ENCODE data around the gene FAM78B.

The FAM78B gene

DNA sequence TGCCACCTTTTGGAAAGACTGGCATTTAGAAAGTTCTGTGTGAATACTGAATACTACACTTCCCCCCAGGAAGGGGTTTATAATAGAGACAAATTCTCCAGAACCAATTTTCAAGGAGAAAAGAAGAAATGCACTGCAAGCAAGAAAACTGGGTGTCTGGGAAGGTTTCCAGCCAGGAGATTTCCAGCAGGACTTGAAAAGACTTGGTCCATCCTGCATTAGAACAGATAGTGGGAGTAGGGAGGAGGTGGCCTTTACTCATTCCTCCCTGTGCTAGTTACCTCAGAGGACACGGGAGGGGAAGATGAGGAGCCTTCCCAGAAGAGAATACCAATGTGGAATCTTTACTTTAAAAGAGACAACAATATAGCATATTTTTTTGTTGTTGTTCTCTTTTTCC lies 52.4 kb downstream of the FAM78B start:
- WGBS, 2 donors (ENCODE audit: extremely low coverage in 2 of 2, insufficient read length in 2 of 2, insufficient replicate concordance in 1 of 2) = no CpG with 5 or more reads among the region's 1 CpG
- Histone ChIP-seq H3K18ac (ENCODE audit: low read length) (no peak overlapping the region), H3K36me3 (replicated peaks in 1 of 2; ENCODE audit: control insufficient read depth in 2 of 2, insufficient read depth in 2 of 2, low read length in 2 of 2) (no peaks in the 10 kb centered on the region), H2BK12ac (ENCODE audit: low read length) (no peak overlapping the region), H2BK15ac (ENCODE audit: low read length) (no peak overlapping the region), H3K27me3 (ENCODE audit: control insufficient read depth in 3 of 3, insufficient read depth in 3 of 3, low read depth in 1 of 3, low read length in 3 of 3) (no peaks in the 10 kb centered on the region), H3K4me3 (ENCODE audit: low read length in 2 of 2) (no peak overlapping the region), H3K9ac (ENCODE audit: low read depth, low read length, poor library complexity) (no peak overlapping the region), H2AFZ (ENCODE audit: low read length) (no peak overlapping the region), H3K23ac (ENCODE audit: low read depth, low read length, poor library complexity) (no peak overlapping the region), H4K8ac (ENCODE audit: low read depth, low read length) (no peak overlapping the region), H3K79me1 (ENCODE audit: low read depth, low read length) (no peaks in the 10 kb centered on the region), H3K14ac (ENCODE audit: low read length) (no peak overlapping the region), H2BK5ac (ENCODE audit: low read length) (no peak overlapping the region), H3K4ac (ENCODE audit: low read length) (no peak overlapping the region), H3K4me1 (ENCODE audit: control insufficient read depth in 2 of 2, insufficient read depth in 1 of 2, low read depth in 1 of 2, low read length in 2 of 2) (no peaks in the 10 kb centered on the region), H3K9me3 (replicated peaks in 1 of 2; ENCODE audit: control insufficient read depth in 2 of 2, insufficient read depth in 1 of 2, low read depth in 1 of 2, low read length in 2 of 2) (no peaks in the 10 kb centered on the region), H2AK5ac (ENCODE audit: low read depth, low read length) (no peak overlapping the region), H2BK120ac (ENCODE audit: low read depth, low read length) (no peak overlapping the region), H3K27ac (replicated peaks; ENCODE audit: low read length) (no peak overlapping the region), H4K91ac (ENCODE audit: low read depth, low read length, poor library complexity) (no peak overlapping the region), H3K4me2 (ENCODE audit: insufficient read depth, low read length, poor library complexity, severe bottlenecking) (no peak overlapping the region)
- no peak for DNase-seq (ENCODE audit: low spot score)

- DNase-seq (ENCODE audit: low spot score) = no peak
- H3K27ac ChIP-seq (replicated peaks; ENCODE audit: low read length) = no peak overlapping the region
- no peaks in the 10 kb centered on the region for H3K79me1 ChIP-seq (ENCODE audit: low read depth, low read length)
- no peak overlapping the region for H2AK5ac ChIP-seq (ENCODE audit: low read depth, low read length)
- H3K27me3 ChIP-seq (ENCODE audit: control insufficient read depth in 3 of 3, insufficient read depth in 3 of 3, low read depth in 1 of 3, low read length in 3 of 3) = no peaks in the 10 kb centered on the region
- H2BK120ac ChIP-seq (ENCODE audit: low read depth, low read length) = no peak overlapping the region
- no peak overlapping the region for H4K91ac ChIP-seq (ENCODE audit: low read depth, low read length, poor library complexity)
- no peak overlapping the region for H3K4me2 ChIP-seq (ENCODE audit: insufficient read depth, low read length, poor library complexity, severe bottlenecking)
- no peak overlapping the region for H3K14ac ChIP-seq (ENCODE audit: low read length)
- H4K8ac ChIP-seq (ENCODE audit: low read depth, low read length) = no peak overlapping the region
- H3K36me3 ChIP-seq (replicated peaks in 1 of 2; ENCODE audit: control insufficient read depth in 2 of 2, insufficient read depth in 2 of 2, low read length in 2 of 2) = no peaks in the 10 kb centered on the region
- H3K9ac ChIP-seq (ENCODE audit: low read depth, low read length, poor library complexity) = no peak overlapping the region
- no peak overlapping the region for H2BK12ac ChIP-seq (ENCODE audit: low read length)
- no peak overlapping the region for H3K4me3 ChIP-seq (ENCODE audit: low read length in 2 of 2)
- H3K23ac ChIP-seq (ENCODE audit: low read depth, low read length, poor library complexity) = no peak overlapping the region
- H3K9me3 ChIP-seq (replicated peaks in 1 of 2; ENCODE audit: control insufficient read depth in 2 of 2, insufficient read depth in 1 of 2, low read depth in 1 of 2, low read length in 2 of 2) = no peaks in the 10 kb centered on the region
- no CpG with 5 or more reads among the region's 1 CpG for WGBS, 2 donors (ENCODE audit: extremely low coverage in 2 of 2, insufficient read length in 2 of 2, insufficient replicate concordance in 1 of 2)
- no peaks in the 10 kb centered on the region for H3K4me1 ChIP-seq (ENCODE audit: control insufficient read depth in 2 of 2, insufficient read depth in 1 of 2, low read depth in 1 of 2, low read length in 2 of 2)
- no peak overlapping the region for H3K4ac ChIP-seq (ENCODE audit: low read length)
- H2AFZ ChIP-seq (ENCODE audit: low read length) = no peak overlapping the region
- no peak overlapping the region for H3K18ac ChIP-seq (ENCODE audit: low read length)
- no peak overlapping the region for H2BK5ac ChIP-seq (ENCODE audit: low read length)
- no peak overlapping the region for H2BK15ac ChIP-seq (ENCODE audit: low read length)
These were observed 53.2 kb downstream of the FAM78B start for GRCh38 chr1:166113630-166114029.

DNA sequence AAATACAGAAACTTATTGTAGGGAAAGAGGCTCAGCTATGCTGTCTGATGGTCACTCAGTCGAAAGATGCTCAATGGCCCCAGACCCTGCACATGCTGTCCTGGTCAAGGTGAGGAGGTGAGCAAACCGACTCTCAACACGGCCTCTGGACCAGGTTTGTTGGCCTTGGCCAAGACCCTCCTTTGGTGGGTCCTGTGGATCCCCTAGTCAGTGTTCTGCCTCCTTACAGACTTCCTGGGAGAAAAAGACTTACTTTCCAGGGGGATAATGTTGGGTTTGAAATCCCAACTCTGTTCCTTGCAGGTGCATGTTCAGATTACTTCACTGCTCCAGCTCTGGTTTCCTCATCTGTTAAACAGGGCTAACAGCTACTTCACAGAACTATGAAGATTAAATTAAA lies 53.8 kb downstream of the FAM78B start:
- Histone ChIP-seq H4K91ac (ENCODE audit: low read depth, low read length, poor library complexity) (no peak overlapping the region), H3K9ac (ENCODE audit: low read depth, low read length, poor library complexity) (no peak overlapping the region), H3K4me1 (ENCODE audit: control insufficient read depth in 2 of 2, insufficient read depth in 1 of 2, low read depth in 1 of 2, low read length in 2 of 2) (no peaks in the 10 kb centered on the region), H3K79me1 (ENCODE audit: low read depth, low read length) (no peaks in the 10 kb centered on the region), H2BK12ac (ENCODE audit: low read length) (no peak overlapping the region), H3K18ac (ENCODE audit: low read length) (no peak overlapping the region), H3K36me3 (replicated peaks in 1 of 2; ENCODE audit: control insufficient read depth in 2 of 2, insufficient read depth in 2 of 2, low read length in 2 of 2) (no peaks in the 10 kb centered on the region), H2BK5ac (ENCODE audit: low read length) (no peak overlapping the region), H2BK120ac (ENCODE audit: low read depth, low read length) (no peak overlapping the region), H3K27ac (replicated peaks; ENCODE audit: low read length) (no peak overlapping the region), H2AFZ (ENCODE audit: low read length) (no peak overlapping the region), H3K14ac (ENCODE audit: low read length) (no peak overlapping the region), H3K9me3 (replicated peaks in 1 of 2; ENCODE audit: control insufficient read depth in 2 of 2, insufficient read depth in 1 of 2, low read depth in 1 of 2, low read length in 2 of 2) (no peaks in the 10 kb centered on the region), H2BK15ac (ENCODE audit: low read length) (no peak overlapping the region), H3K4me2 (ENCODE audit: insufficient read depth, low read length, poor library complexity, severe bottlenecking) (no peak overlapping the region), H4K8ac (ENCODE audit: low read depth, low read length) (no peak overlapping the region), H3K23ac (ENCODE audit: low read depth, low read length, poor library complexity) (no peak overlapping the region), H2AK5ac (ENCODE audit: low read depth, low read length) (no peak overlapping the region), H3K4me3 (ENCODE audit: low read length in 2 of 2) (no peak overlapping the region), H3K4ac (ENCODE audit: low read length) (no peak overlapping the region), H3K27me3 (ENCODE audit: control insufficient read depth in 3 of 3, insufficient read depth in 3 of 3, low read depth in 1 of 3, low read length in 3 of 3) (no peaks in the 10 kb centered on the region)
- no peak for DNase-seq (ENCODE audit: low spot score)
- no CpG with 5 or more reads among the region's 3 CpGs for WGBS, 2 donors (ENCODE audit: extremely low coverage in 2 of 2, insufficient read length in 2 of 2, insufficient replicate concordance in 1 of 2)

DNA sequence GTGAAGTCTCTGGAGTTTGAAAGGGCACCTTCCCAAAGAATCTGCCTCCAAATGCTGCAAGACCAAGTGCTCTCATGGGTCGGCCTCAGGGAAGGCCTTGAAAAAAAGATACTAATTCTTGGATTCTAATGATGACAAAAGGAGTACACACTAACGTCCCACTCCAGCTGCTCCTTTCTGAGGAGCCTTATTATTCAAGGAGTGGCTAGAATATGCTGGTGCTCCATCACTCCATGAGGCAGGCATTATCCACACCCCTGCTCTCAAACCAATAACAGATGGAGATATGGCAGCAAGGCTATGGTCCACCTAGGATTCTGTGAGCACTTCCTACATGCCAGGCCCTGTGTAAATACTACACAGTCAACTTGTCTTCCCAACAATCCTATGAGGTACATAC lies 54.4 kb downstream of the FAM78B start:
- no peaks in the 10 kb centered on the region for H3K9me3 ChIP-seq (replicated peaks in 1 of 2; ENCODE audit: control insufficient read depth in 2 of 2, insufficient read depth in 1 of 2, low read depth in 1 of 2, low read length in 2 of 2)
- no peak overlapping the region for H2BK12ac ChIP-seq (ENCODE audit: low read length)
- no peak overlapping the region for H2AFZ ChIP-seq (ENCODE audit: low read length)
- H2BK5ac ChIP-seq (ENCODE audit: low read length) = no peak overlapping the region
- H3K23ac ChIP-seq (ENCODE audit: low read depth, low read length, poor library complexity) = no peak overlapping the region
- DNase-seq (ENCODE audit: low spot score) = no peak
- H3K4me2 ChIP-seq (ENCODE audit: insufficient read depth, low read length, poor library complexity, severe bottlenecking) = no peak overlapping the region
- no peak overlapping the region for H3K4me3 ChIP-seq (ENCODE audit: low read length in 2 of 2)
- no peaks in the 10 kb centered on the region for H3K79me1 ChIP-seq (ENCODE audit: low read depth, low read length)
- H2AK5ac ChIP-seq (ENCODE audit: low read depth, low read length) = no peak overlapping the region
- no peak overlapping the region for H3K9ac ChIP-seq (ENCODE audit: low read depth, low read length, poor library complexity)
- WGBS, 2 donors (ENCODE audit: extremely low coverage in 2 of 2, insufficient read length in 2 of 2, insufficient replicate concordance in 1 of 2) = no CpG with 5 or more reads among the region's 2 CpGs
- H3K27ac ChIP-seq (replicated peaks; ENCODE audit: low read length) = no peak overlapping the region
- H3K4ac ChIP-seq (ENCODE audit: low read length) = no peak overlapping the region
- H3K27me3 ChIP-seq (ENCODE audit: control insufficient read depth in 3 of 3, insufficient read depth in 3 of 3, low read depth in 1 of 3, low read length in 3 of 3) = no peaks in the 10 kb centered on the region
- H3K14ac ChIP-seq (ENCODE audit: low read length) = no peak overlapping the region
- no peaks in the 10 kb centered on the region for H3K36me3 ChIP-seq (replicated peaks in 1 of 2; ENCODE audit: control insufficient read depth in 2 of 2, insufficient read depth in 2 of 2, low read length in 2 of 2)
- H3K18ac ChIP-seq (ENCODE audit: low read length) = no peak overlapping the region
- H2BK120ac ChIP-seq (ENCODE audit: low read depth, low read length) = no peak overlapping the region
- H4K91ac ChIP-seq (ENCODE audit: low read depth, low read length, poor library complexity) = no peak overlapping the region
- H3K4me1 ChIP-seq (ENCODE audit: control insufficient read depth in 2 of 2, insufficient read depth in 1 of 2, low read depth in 1 of 2, low read length in 2 of 2) = no peaks in the 10 kb centered on the region
- H2BK15ac ChIP-seq (ENCODE audit: low read length) = no peak overlapping the region
- no peak overlapping the region for H4K8ac ChIP-seq (ENCODE audit: low read depth, low read length)

All from neuronal stem cell (in vitro differentiated cells).